HepG2 (cell line): ENCODE results near the gene VSNL1. TPM values are rescaled to one million over a fixed set of nuclear protein-coding genes. Genes with fewer than 3 reads are reported as not detected.

Experiments used
- ATAC-seq: fragments of 200-7000 bp; cut with Tn5 transposase; 3 replicates; pipeline ENCODE4 v1.9.1; 2020; ENCODE audit warnings: mild to moderate bottlenecking, moderate library complexity
- BruUV-seq: library from RNA; stranded (reverse); fragments of 400-500 nt; replicated peaks from 2 replicates; lab custom pipeline; 2021; lab: Mats Ljungman, UMichigan
- CTCF ChIA-PET: fragments of 300-600 bp; formaldehyde crosslinking; extraction: SDS; loops from one replicate; lab custom pipeline; 2021; ENCODE audit warnings: low total read pairs, inconsistent platforms, low intra/inter-chr PET ratio; lab: Yijun Ruan, JAX
- POLR2A ChIA-PET: fragments of 350-600 bp; sonication (Branson Sonifier 250); formaldehyde crosslinking; loops from one replicate; lab custom pipeline; 2020; ENCODE audit warnings: antibody characterized with exemption, inconsistent platforms; lab: Yijun Ruan, JAX
- DNase-seq: peaks from one replicate; pipeline ENCODE4 v3.0.0-alpha.2; 2015; ENCODE audit warnings: low spot score
- FAIRE-seq: peaks from 3 replicates; lab custom pipeline; 2011; peaks lifted over from hg19 to GRCh38; lab: Jason Lieb, UNC
- H2AFZ ChIP-seq: one replicate; pipeline ENCODE4 v1.6.1; 2011; ENCODE audit warnings: low read length, inconsistent platforms
- H3K27ac ChIP-seq: fragments of 300-600 bp; 3 replicates; pipeline ENCODE4 v1.8.0; 2011; ENCODE audit warnings: mixed run types, mild to moderate bottlenecking, mixed read lengths, low read length, inconsistent platforms; ENCODE audit not compliant: insufficient read depth; ENCODE audit errors: extremely low read length
- H3K27me3 ChIP-seq, 2 experiments: fragments of 200-600 bp in 1 of 2; 2 replicates in 1 of 2; 3 replicates in 1 of 2; pipeline versions ENCODE4 v1.6.0 to v1.8.0; 2011; ENCODE audit warnings: low read length in 2 of 2, mild to moderate bottlenecking in 2 of 2, moderate library complexity in 2 of 2, inconsistent platforms in 1 of 2; ENCODE audit not compliant: insufficient read depth in 2 of 2, control insufficient read depth in 1 of 2
- H3K36me3 ChIP-seq, 2 experiments: fragments of 200-600 bp in 1 of 2; replicated peaks in 1 of 2; 2 replicates in 1 of 2; 3 replicates in 1 of 2; pipeline versions ENCODE4 v1.5.1 to v1.8.0; 2011; ENCODE audit warnings: low read length in 2 of 2, inconsistent platforms in 1 of 2; ENCODE audit not compliant: insufficient read depth in 2 of 2, control insufficient read depth in 1 of 2
- H3K4me1 ChIP-seq: 2 replicates; pipeline ENCODE4 v1.5.1; 2012; ENCODE audit warnings: low read length, inconsistent platforms; ENCODE audit not compliant: insufficient read depth
- H3K4me2 ChIP-seq: 2 replicates; pipeline ENCODE4 v1.6.0; 2011; ENCODE audit warnings: low read depth, low read length, inconsistent platforms
- H3K4me3 ChIP-seq, 3 experiments: fragments of 200-600 bp in 1 of 3; sonication (generic), shearing (Covaris generic) in 1 of 3; replicated peaks in 1 of 3; 2 replicates each; pipeline ENCODE4 v1.5.1; 2011 to 2016; ENCODE audit warnings: low read length in 3 of 3, inconsistent platforms in 2 of 3, low read depth in 2 of 3, mild to moderate bottlenecking in 2 of 3, control low read depth in 1 of 3, mixed read lengths in 1 of 3; ENCODE audit not compliant: insufficient read depth in 1 of 3
- H3K79me2 ChIP-seq: one replicate; pipeline ENCODE4 v1.6.1; 2011; ENCODE audit warnings: low read length, inconsistent platforms; ENCODE audit not compliant: insufficient read depth
- H3K9ac ChIP-seq: 2 replicates; pipeline ENCODE4 v1.6.0; 2011; ENCODE audit warnings: mild to moderate bottlenecking, low read depth, low read length, inconsistent platforms; ENCODE audit not compliant: insufficient read depth
- H3K9me3 ChIP-seq: 2 replicates; pipeline ENCODE4 v1.5.1; 2012; ENCODE audit warnings: mild to moderate bottlenecking, low read length
- H4K20me1 ChIP-seq: 2 replicates; pipeline ENCODE4 v1.6.0; 2011; ENCODE audit warnings: inconsistent platforms, mild to moderate bottlenecking, low read length, moderate library complexity; ENCODE audit not compliant: insufficient read depth
- CREM ChIP-seq, 2 experiments: sonication (generic) in 1 of 2; formaldehyde crosslinking in 1 of 2; IDR thresholded peaks; 2 replicates each; pipeline versions ENCODE4 v1.4.0 to v1.6.1; 2016 to 2020; ENCODE audit warnings: antibody characterized with exemption in 1 of 2, mild to moderate bottlenecking in 1 of 2, missing genetic modification reagents in 1 of 2
- HOXA5 ChIP-seq: sonication (generic); formaldehyde crosslinking; IDR thresholded peaks from 2 replicates; pipeline ENCODE4 v1.4.0; 2020; ENCODE audit warnings: missing genetic modification reagents
- POLR2G ChIP-seq: fragments of 200-400 bp; formaldehyde crosslinking; IDR thresholded peaks from 2 replicates; pipeline ENCODE4 v1.6.1; 2018; ENCODE audit warnings: mild to moderate bottlenecking, low read depth, low read length, moderate library complexity
- TCF7 ChIP-seq: sonication (generic); IDR thresholded peaks from 2 replicates; pipeline ENCODE4 v1.6.1; 2016; ENCODE audit warnings: antibody characterized with exemption, low read depth
- ZBTB49 ChIP-seq: sonication (generic); formaldehyde crosslinking; IDR thresholded peaks from 2 replicates; pipeline ENCODE4 v1.4.0; 2020; ENCODE audit warnings: missing genetic modification reagents, borderline replicate concordance
- ZFP37 ChIP-seq: sonication (generic); formaldehyde crosslinking; IDR thresholded peaks from 2 replicates; pipeline ENCODE4 v1.4.0; 2020; ENCODE audit warnings: missing genetic modification reagents, borderline replicate concordance
- ZNF572 ChIP-seq: sonication (generic); formaldehyde crosslinking; IDR thresholded peaks from 2 replicates; pipeline ENCODE4 v1.5.1; 2020; ENCODE audit warnings: mild to moderate bottlenecking, missing genetic modification reagents
- ZSCAN25 ChIP-seq: sonication (generic); formaldehyde crosslinking; IDR thresholded peaks from 2 replicates; pipeline ENCODE4 v1.8.0; 2022; ENCODE audit warnings: mild to moderate bottlenecking, missing genetic modification reagents
- WGBS: methylation state at CpG from one replicate; pipeline ENCODE4 v1.1.6; 2017; ENCODE audit warnings: low lambda C conversion rate; 5-methylcytosine and 5-hydroxymethylcytosine counted together
- in situ Hi-C: cut with HindIII; loops from 2 replicates; pipeline ENCODE4 v1.10.0; 2017; ENCODE audit warnings: low pct_unique_long_range_greater_than_20kb; ENCODE audit not compliant: extremely low pct_ligation_motif_present
- intact Hi-C: fragments of 100-400 bp; cut with micrococcal nuclease; formaldehyde crosslinking; loops from one replicate; pipeline ENCODE4 v1.10.0; 2022; ENCODE audit not compliant: unreplicated experiment
- polyA plus RNA-seq, 8 experiments: library from polyadenylated mRNA; depleted of rRNA in 3 of 8; stranded (reverse) in 7 of 8; unstranded in 1 of 8; fragments of >200 nt; fragmentation: Illumina TruSeq in 4 of 8; extraction: Trizol in 4 of 8; gene quantifications; 2 replicates each; pipeline versions ENCODE4 v1.2.1 to v1.2.3, GENCODE V29; 2011 to 2016; ENCODE audit warnings: low read depth in 4 of 8, missing spikeins in 1 of 8, mixed read lengths in 1 of 8; ENCODE audit not compliant: insufficient read depth in 1 of 8
- total RNA-seq, 5 experiments: library from RNA; depleted of rRNA; stranded (reverse); fragments of >200 nt; fragmentation: Illumina TruSeq; extraction: Trizol; gene quantifications; 2 replicates each; pipeline ENCODE4 v1.2.3, GENCODE V29; 2016; ENCODE audit warnings: low read depth in 1 of 5

Gene VSNL1
- total and polyA plus RNA-seq, 2 of the 13 experiments (the other 11 are each of a cell fraction or from before 2014, with no cell fraction given), result 63.2 to 95.9 TPM

- no peaks in the 10 kb centered on the region for H3K9me3 ChIP-seq
- H3K9ac ChIP-seq, result no peak overlapping the region
- no peak overlapping the region for H3K4me2 ChIP-seq
- H3K36me3 ChIP-seq, result peaks cover 22 to 39% of the 10 kb centered on the region in 2 experiments
- FAIRE-seq (no peak), DNase-seq (no peak), ATAC-seq (peak; percentile 11; the same call in 1 of the 3 replicates)
- no TSS peak for BruUV-seq
- in situ Hi-C loops, result loop anchor here (25.0 kb wide), 1 partner anchor 346 kb away; no protein-coding TSS in a partner anchor
- ChIA-PET POLR2A (no interaction called here), CTCF (no interaction called here)
- H4K20me1 ChIP-seq, result no peaks in the 10 kb centered on the region
- H3K79me2 ChIP-seq, result no peaks in the 10 kb centered on the region
- no peaks in the 10 kb centered on the region for H3K4me1 ChIP-seq
- TF ChIP-seq TCF7, result no peak
- TF ChIP-seq CREM (IDR thresholded peaks at IDR 0.05), result no peak
- no peak for TF ChIP-seq CREM (CRISPR knock-in tag; IDR thresholded peaks at IDR 0.05)
- TF ChIP-seq ZFP37 (CRISPR knock-in tag), result no peak
- no peak for TF ChIP-seq ZSCAN25
- 0 out of 2 replicates have a peak, but pooled peaks have one; percentile 9 for TF ChIP-seq POLR2G
- no peak overlapping the region for H3K4me3 ChIP-seq
- no peak overlapping the region for H2AFZ ChIP-seq
- intact Hi-C loops, result no loop called here
- no peaks in the 10 kb centered on the region for H3K27me3 ChIP-seq
- H3K27ac ChIP-seq, result no peak overlapping the region
- WGBS, result 85% methylated on average over 6 of the region's 6 CpGs
Measured at GRCh38 chr2:17658251-17658843, 117.9 kb downstream of the VSNL1 start.

GRCh38 chr2:17660219-17660618 is 119.7 kb downstream of the VSNL1 start:
- Histone ChIP-seq H3K79me2 (no peaks in the 10 kb centered on the region), H4K20me1 (no peaks in the 10 kb centered on the region), H3K36me3 (peaks cover 16 to 33% of the 10 kb centered on the region in 2 experiments), H3K4me3 (no peak overlapping the region), H3K27me3 (no peaks in the 10 kb centered on the region), H3K9me3 (no peaks in the 10 kb centered on the region), H3K9ac (no peak overlapping the region), H3K27ac (no peak overlapping the region), H3K4me2 (no peak overlapping the region), H2AFZ (no peak overlapping the region), H3K4me1 (no peaks in the 10 kb centered on the region)
- DNase-seq, result no peak
- no peak for FAIRE-seq
- in situ Hi-C loops, result loop anchor here (10.0 to 25.0 kb wide), 2 partner anchors 348 to 885 kb away; no protein-coding TSS in a partner anchor
- POLR2A ChIA-PET, result no interaction called here
- ATAC-seq, result peak; percentile 39
- CTCF ChIA-PET, result no interaction called here
- intact Hi-C loops, result loop anchor here (5.0 kb wide), 1 partner anchor 68 kb away; no protein-coding TSS in a partner anchor
- TF ChIP-seq ZBTB49 (CRISPR knock-in tag) (no peak), ZNF572 (CRISPR knock-in tag) (no peak), HOXA5 (no peak)
- 89% methylated on average over 4 of the region's 4 CpGs for WGBS
- no TSS peak for BruUV-seq
